OCI-LY7 (cell line): ENCODE results near the gene ZMIZ1. TPM values are rescaled to one million over a fixed set of nuclear protein-coding genes. Genes with fewer than 3 reads are reported as not detected.

Experiments used
- BruUV-seq: library from RNA; stranded (reverse); fragments of 400-500 nt; replicated peaks from 2 replicates; lab custom pipeline; 2021; lab: Mats Ljungman, UMichigan
- CTCF ChIA-PET: fragments of 300-600 bp; sonication (Branson Sonifier 250); formaldehyde crosslinking; loops from one replicate; lab custom pipeline; 2022; ENCODE audit warnings: antibody characterized with exemption; ENCODE audit not compliant: unreplicated experiment; lab: Charles Lee
- POLR2A ChIA-PET: fragments of 300-600 bp; sonication (Branson Sonifier 250); formaldehyde crosslinking; loops from one replicate; lab custom pipeline; 2022; ENCODE audit warnings: antibody characterized with exemption; lab: Charles Lee
- DNase-seq: peaks from one replicate; pipeline ENCODE4 v3.0.0-alpha.2; 2015; ENCODE audit warnings: low spot score
- H2AFZ ChIP-seq: fragments of 200-600 bp; sonication (generic), shearing (Covaris generic); 2 replicates; pipeline ENCODE4 v1.6.1; 2014; ENCODE audit warnings: mild to moderate bottlenecking, antibody characterized with exemption, low read length, moderate library complexity
- H3K27ac ChIP-seq: fragments of 200-600 bp; sonication (generic); 2 replicates; pipeline ENCODE4 v1.5.1; 2014; ENCODE audit warnings: mixed run types, low read depth, mild to moderate bottlenecking, moderate library complexity, low read length, inconsistent platforms; ENCODE audit not compliant: poor library complexity, severe bottlenecking
- H3K36me3 ChIP-seq: fragments of 200-600 bp; sonication (generic); 2 replicates; pipeline ENCODE4 v1.6.1; 2014; ENCODE audit warnings: mild to moderate bottlenecking, antibody characterized with exemption, low read length, moderate library complexity, mixed read lengths; ENCODE audit not compliant: insufficient read depth
- H3K4me1 ChIP-seq: fragments of 200-600 bp; sonication (generic); 2 replicates; pipeline ENCODE4 v1.5.1; 2014; ENCODE audit warnings: mild to moderate bottlenecking, low read length; ENCODE audit not compliant: insufficient read depth, poor library complexity, severe bottlenecking
- H3K4me2 ChIP-seq: fragments of 200-600 bp; sonication (generic); 2 replicates; pipeline ENCODE4 v1.6.1; 2014; ENCODE audit warnings: mild to moderate bottlenecking, low read length
- H3K4me3 ChIP-seq: fragments of 200-600 bp; sonication (generic); 2 replicates; pipeline ENCODE4 v1.5.1; 2014; ENCODE audit warnings: mild to moderate bottlenecking, low read depth, low read length; ENCODE audit not compliant: poor library complexity, severe bottlenecking
- H3K79me2 ChIP-seq: fragments of 200-600 bp; sonication (generic); 2 replicates; pipeline ENCODE4 v1.6.1; 2016; ENCODE audit warnings: low read depth, mild to moderate bottlenecking, low read length, moderate library complexity, mixed read lengths; ENCODE audit not compliant: insufficient read depth
- H3K9me2 ChIP-seq: fragments of 200-600 bp; sonication (generic); 2 replicates; pipeline ENCODE4 v1.6.1; 2016; ENCODE audit warnings: mild to moderate bottlenecking, low read length, mixed read lengths; ENCODE audit not compliant: insufficient read depth
- H3K9me3 ChIP-seq: fragments of 200-600 bp; sonication (generic); 2 replicates; pipeline ENCODE4 v1.6.1; 2014; ENCODE audit warnings: mild to moderate bottlenecking, mixed run types, low read length, mixed read lengths
- H4K20me1 ChIP-seq: fragments of 200-600 bp; sonication (generic); 2 replicates; pipeline ENCODE4 v1.6.1; 2014; ENCODE audit warnings: mild to moderate bottlenecking, antibody characterized with exemption, low read length, moderate library complexity, mixed read lengths; ENCODE audit not compliant: insufficient read depth
- EZH2phosphoT487 ChIP-seq: fragments of 200-600 bp; sonication (generic); IDR thresholded peaks from 2 replicates; pipeline ENCODE4 v1.6.1; 2018; ENCODE audit warnings: low read depth, borderline replicate concordance, mild to moderate bottlenecking, mixed run types, antibody characterized with exemption, low read length, moderate library complexity, mixed read lengths
- intact Hi-C: fragments of 100-400 bp; cut with micrococcal nuclease; formaldehyde crosslinking; loops from one replicate; pipeline ENCODE4 v1.10.0; 2022; ENCODE audit not compliant: unreplicated experiment
- total RNA-seq, 2 experiments: library from RNA; depleted of rRNA in 1 of 2; stranded (reverse); fragments of >200 nt in 1 of 2; shearing (Covaris generic) in 1 of 2; gene quantifications; 2 replicates each; pipeline ENCODE4 v1.2.3, GENCODE V29; 2014 to 2022
- TF ChIP-seq, protein P1 (sequence below): fragments of 200-600 bp; sonication (generic); conservative IDR thresholded peaks from 2 replicates; pipeline ENCODE4 v1.5.1; 2014; ENCODE audit warnings: mild to moderate bottlenecking, antibody characterized with exemption, low read length, moderate library complexity, mixed read lengths

ZMIZ1 gene
- total RNA-seq, 2 experiments from 2014 or later = 20.4 to 66.9 TPM

DNA sequence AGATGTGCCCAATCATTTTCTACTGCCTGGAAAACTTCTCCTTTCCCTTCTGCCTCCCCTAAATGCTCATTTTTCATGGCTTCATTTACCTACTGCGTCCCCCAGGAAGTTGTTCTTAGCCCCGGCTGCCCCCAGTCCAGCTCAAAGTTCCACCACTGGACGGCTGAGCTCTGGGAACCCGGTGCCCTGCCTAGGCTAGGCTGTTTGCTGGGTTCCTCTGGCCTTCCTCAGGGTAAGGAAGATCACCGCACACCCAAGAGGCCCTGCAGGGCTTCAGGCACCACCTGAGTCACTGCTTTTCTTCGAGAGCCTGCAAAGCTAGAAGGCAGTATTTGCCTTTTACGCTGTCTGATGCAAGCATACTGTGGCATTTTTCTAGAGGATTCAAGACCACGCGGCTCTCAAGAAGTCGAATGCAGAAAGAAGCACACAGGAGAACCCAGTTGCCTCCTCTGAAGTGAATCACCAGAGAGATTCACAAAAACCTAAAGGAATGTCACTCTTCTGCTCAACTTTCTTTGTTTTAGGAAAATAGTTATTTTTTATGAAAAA is 46.7 kb upstream of the ZMIZ1 start:
- no peaks in the 10 kb centered on the region for H4K20me1 ChIP-seq
- H3K9me3 ChIP-seq = no peaks in the 10 kb centered on the region
- TF ChIP-seq EZH2phosphoT487 = no peak
- TF ChIP-seq, protein P1, sequence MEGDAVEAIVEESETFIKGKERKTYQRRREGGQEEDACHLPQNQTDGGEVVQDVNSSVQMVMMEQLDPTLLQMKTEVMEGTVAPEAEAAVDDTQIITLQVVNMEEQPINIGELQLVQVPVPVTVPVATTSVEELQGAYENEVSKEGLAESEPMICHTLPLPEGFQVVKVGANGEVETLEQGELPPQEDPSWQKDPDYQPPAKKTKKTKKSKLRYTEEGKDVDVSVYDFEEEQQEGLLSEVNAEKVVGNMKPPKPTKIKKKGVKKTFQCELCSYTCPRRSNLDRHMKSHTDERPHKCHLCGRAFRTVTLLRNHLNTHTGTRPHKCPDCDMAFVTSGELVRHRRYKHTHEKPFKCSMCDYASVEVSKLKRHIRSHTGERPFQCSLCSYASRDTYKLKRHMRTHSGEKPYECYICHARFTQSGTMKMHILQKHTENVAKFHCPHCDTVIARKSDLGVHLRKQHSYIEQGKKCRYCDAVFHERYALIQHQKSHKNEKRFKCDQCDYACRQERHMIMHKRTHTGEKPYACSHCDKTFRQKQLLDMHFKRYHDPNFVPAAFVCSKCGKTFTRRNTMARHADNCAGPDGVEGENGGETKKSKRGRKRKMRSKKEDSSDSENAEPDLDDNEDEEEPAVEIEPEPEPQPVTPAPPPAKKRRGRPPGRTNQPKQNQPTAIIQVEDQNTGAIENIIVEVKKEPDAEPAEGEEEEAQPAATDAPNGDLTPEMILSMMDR = no peak
- BruUV-seq = no TSS peak
- no peak for DNase-seq
- H3K27ac ChIP-seq = no peak overlapping the region
- H3K9me2 ChIP-seq = no peaks in the 10 kb centered on the region
- POLR2A ChIA-PET = interaction anchor here (0.6 to 1.4 kb wide), 6 partner anchors 10 to 968 kb away, joined by 3 to 5 read pairs (median 3); no protein-coding TSS in a partner anchor
- H2AFZ ChIP-seq = peak overlapping the region; percentile 85; the same call in 1 of the 2 replicates
- CTCF ChIA-PET = no interaction called here
- no peak overlapping the region for H3K4me2 ChIP-seq
- intact Hi-C loops = no loop called here
- no peaks in the 10 kb centered on the region for H3K36me3 ChIP-seq
- no peaks in the 10 kb centered on the region for H3K79me2 ChIP-seq
- no peak overlapping the region for H3K4me3 ChIP-seq
- peaks cover 16% of the 10 kb centered on the region for H3K4me1 ChIP-seq

DNA sequence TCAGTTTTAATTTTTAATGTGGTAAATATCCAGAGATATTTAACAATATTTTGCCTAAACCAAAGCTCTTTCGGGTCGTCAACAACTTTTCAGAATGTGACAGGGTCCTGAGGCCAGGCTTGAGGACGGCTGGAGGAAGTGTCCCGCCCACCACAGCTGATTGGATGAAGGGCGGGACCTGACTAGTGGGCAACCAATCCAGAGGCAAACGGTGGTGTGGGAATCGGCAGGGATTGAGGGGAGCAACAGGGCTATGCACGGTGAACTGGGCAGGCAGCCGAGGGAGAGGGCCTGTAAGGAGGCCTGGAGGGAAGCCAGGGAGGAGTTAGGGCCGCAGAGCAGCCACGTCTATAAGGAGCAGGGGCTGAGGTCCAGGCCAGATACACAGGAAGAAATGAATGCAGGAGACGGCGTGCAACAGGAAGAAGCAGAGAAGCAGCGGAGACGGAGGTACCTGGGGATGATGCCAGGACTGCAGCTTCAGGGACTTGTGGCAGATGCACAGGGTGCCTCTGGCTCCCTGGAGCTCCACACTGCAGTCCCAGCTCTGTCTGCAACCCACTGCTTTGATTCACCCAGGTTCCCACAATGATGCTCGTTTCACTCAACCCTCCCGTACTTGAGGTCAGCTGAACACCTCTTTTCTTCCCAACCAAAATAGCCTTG is 46.1 kb upstream of the ZMIZ1 start:
- Histone ChIP-seq H3K36me3 (no peaks in the 10 kb centered on the region), H2AFZ (peak overlapping the region; percentile 85), H3K9me3 (no peaks in the 10 kb centered on the region), H3K4me2 (peak overlapping the region; percentile 78), H3K4me3 (peak overlapping the region; percentile 60), H3K27ac (peak overlapping the region; percentile 32), H3K4me1 (peaks cover 16% of the 10 kb centered on the region), H4K20me1 (no peaks in the 10 kb centered on the region), H3K9me2 (no peaks in the 10 kb centered on the region), H3K79me2 (no peaks in the 10 kb centered on the region)
- ChIA-PET POLR2A (interaction anchor here (0.6 to 1.4 kb wide), 9 partner anchors 9 to 208 kb away, joined by 3 to 7 read pairs (median 3); no protein-coding TSS in a partner anchor), CTCF (interaction anchor here (0.6 to 1.2 kb wide), 3 partner anchors 17 to 38 kb away, joined by 3 to 4 read pairs (median 4); no protein-coding TSS in a partner anchor)
- BruUV-seq = no TSS peak
- TF ChIP-seq, protein P1 = no peak
- no peak for TF ChIP-seq EZH2phosphoT487
- DNase-seq = peak; percentile 79
- intact Hi-C loops = loop anchor here (1.0 kb wide), 1 partner anchor 46 kb away; the partner anchor contains the start of gene ZMIZ1
